T-helper 1 cell treated with Interleukin-12 subunit alpha and Interleukin-12 subunit beta and Interleukin-4 antibody, amounts not matched to agents 30 ng/mL and 1 ng/mL, for 36 hours (primary cell): Measurements from ENCODE around the gene ZFR. TPM values are rescaled to one million over a fixed set of nuclear protein-coding genes. Genes with fewer than 3 reads are reported as not detected.
"Not testable (repeated sequence)": the region's sequence is repeated elsewhere in the genome, so short reads cannot be mapped to it uniquely, and the experiment has no call there.

Experiments used
- intact Hi-C: fragments of 100-400 bp; cut with micrococcal nuclease; formaldehyde crosslinking; loops from one replicate; pipeline ENCODE4 v1.15.1; 2024
- total RNA-seq: library from RNA; stranded (reverse); gene quantifications from 2 replicates; pipeline ENCODE4 v1.2.3, GENCODE V29; 2022

The ZFR gene
- total RNA-seq, 1 donor from 2014 or later, result 56.5 TPM

- intact Hi-C loops, result no loop called here
Observed at GRCh38 chr5:32325062-32325461, 119.5 kb downstream of the ZFR start.

DNA sequence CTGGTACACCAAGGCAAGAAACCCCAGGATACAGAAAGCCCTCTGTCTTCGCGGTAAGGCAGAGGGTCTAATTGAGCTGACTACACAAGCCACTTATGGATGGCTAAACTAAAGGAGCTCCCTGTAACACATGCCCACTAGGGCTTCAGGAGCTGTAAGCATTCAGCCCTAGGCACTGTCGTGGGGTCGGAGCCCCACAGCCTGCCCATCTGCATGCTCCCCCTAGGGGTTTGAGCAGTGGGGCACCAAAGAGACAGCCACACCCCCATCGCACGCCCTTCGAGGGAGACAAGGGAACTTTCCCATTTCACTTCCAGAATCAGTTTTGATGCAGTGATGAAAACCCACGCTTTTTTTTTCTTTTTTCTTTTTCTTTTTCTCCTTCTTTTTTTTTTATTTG, 120.8 kb downstream of the ZFR start:
- intact Hi-C loops, result no loop called here

- intact Hi-C loops, result no loop called here
Observed at GRCh38 chr5:32322882-32323281, 121.7 kb downstream of the ZFR start.

- intact Hi-C loops, result not testable (repeated sequence)
Observed at GRCh38 chr5:32321787-32322186, 122.8 kb downstream of the ZFR start.

DNA sequence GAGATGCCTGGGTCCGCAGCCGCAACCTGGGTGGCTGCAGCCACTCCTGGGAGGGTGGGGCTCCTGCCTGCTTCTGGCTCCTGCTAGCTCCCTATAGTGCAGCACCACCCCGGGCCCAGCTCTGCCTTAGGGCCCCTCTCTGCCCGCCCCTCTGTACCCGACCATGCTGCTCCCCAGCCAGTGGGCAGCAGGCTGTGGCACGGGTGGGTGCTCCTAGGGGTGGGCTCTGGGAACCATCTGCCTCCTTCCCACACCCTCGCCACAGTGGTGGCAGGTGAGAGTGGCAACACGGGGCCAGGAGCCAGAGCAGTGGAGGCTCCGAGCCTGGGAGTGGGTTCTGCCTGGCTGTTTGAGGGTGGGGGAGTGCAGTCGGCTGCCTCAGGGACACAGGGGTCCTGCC, 124.0 kb downstream of the ZFR start:
- intact Hi-C loops, result no loop called here

DNA sequence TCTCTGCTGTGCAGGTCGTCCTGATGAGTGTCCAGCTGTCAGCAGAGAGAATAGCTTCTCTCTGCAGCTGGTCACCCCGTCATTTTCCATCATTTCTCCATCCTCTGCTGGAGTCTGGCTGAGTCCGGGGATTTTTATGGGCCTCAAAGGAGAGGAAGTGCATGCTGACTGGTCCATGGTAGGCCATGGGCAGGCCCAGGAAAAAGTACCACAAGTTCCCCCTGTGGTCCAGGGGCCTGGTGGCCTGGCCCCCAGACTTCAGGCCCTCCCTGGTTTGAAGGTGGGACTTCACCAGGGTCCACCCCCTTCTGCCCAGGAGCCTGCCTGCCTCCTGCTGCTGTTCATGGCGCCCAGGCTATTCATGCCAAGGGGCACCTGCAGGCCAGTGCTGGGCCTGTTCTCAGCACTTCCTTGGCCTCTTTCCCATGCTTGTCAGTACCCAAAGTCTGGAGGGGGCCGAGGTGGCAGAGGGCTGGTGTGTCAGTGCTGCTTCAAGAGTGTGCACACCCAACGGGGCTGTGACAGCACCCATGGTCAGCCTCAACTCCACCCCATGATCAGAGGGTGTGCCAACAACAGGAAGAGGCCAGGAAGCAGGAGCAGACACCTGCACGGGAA, 124.5 kb downstream of the ZFR start:
- intact Hi-C loops, result no loop called here

- intact Hi-C loops, result no loop called here
Observed at GRCh38 chr5:32319392-32319791, 125.1 kb downstream of the ZFR start.

DNA sequence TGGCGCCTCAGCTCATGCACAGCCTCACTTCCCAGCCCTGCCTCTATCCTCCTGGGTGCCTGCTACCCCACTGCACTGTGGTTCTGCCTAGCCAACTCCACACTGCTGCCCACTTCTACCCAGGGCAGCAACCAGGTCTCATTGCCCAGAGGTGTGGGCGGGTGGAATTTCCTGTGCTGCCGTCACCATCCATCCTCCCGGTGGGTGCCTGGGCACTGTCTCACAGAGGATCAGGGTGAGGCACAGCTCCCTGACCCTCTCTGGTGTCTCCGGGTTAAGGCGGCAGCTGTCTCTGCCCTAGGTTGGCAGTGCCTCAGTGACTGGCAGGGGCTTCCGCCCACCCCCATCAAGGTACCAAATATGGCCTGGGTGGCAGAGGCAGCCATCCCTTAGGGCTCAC, 127.5 kb downstream of the ZFR start:
- intact Hi-C loops, result no loop called here

GRCh38 chr5:32315221-32316014, 129.1 kb downstream of the ZFR start:
- intact Hi-C loops, result no loop called here

DNA sequence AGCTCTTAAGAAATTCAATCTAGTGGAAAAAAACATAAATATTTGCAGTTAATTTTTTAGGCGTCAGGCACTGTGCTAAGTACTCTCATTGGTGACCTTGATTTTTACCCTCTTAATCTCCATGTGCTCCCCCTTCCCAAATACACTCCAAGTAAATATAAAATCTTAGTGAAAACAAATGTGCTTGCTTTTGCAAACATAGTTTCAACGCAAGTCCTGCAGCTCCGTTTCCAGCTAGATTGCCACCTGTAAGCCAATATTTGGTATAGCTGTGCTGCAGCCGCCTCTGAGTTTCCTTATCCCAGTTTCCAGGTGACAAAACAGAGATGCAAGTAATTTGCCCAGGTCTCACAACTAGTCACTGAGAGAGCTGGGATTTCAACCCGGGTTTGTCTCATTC, 129.9 kb downstream of the ZFR start:
- intact Hi-C loops, result loop anchor here (5.0 kb wide), 3 partner anchors 52 to 1693 kb away; partner anchors contain the start of genes AMACR and PDZD2

DNA sequence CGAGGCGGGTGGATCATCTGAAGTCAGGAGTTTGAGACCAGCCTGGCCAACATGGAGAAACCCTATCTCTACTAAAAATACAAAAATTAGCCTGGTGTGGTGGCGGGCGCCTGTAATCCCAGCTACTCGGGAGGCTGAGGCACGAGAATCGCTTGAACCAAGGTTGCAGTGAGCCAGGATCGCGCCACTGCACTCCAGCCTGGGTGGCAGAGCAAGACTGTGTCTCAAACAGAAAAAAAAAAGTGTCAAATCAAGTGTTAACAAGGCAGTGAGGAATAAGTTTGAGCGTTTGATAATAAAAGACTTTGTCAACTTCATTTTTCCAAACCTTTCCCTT, 130.4 kb downstream of the ZFR start:
- intact Hi-C loops, result loop anchor here (5.0 kb wide), 3 partner anchors 52 to 1693 kb away; partner anchors contain the start of genes AMACR and PDZD2

GRCh38 chr5:32312595-32313332, 131.8 kb downstream of the ZFR start, which contains the start of gene MTMR12:
TSS of gene MTMR12 (minus strand) at chr5:32312939. CDS start at chr5:32312838, 101 bp downstream.
- intact Hi-C loops, result loop anchor here (1.0 to 5.0 kb wide), 15 partner anchors 17 to 1695 kb away; partner anchors contain the start of genes AMACR, C5orf22, DROSHA and GOLPH3

DNA sequence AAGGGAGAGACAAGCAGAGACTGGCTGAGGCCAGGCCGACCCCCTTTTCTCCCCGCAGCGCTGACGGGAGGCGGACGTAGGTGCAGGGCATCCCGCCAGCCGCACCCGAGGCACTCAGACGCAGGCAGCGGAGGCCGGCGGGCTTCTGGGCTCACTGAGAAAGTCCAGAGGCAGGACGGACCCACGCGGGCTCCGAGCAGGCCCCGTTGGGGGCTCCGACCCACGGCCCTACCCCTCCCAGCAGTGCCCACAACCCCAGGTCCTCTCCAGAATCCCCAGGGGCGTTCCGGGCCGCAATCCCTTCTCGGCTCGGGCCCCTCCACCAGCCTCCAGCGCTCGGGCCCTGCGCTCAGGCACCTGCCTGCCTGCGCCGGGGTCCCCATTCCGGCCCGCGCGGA, 132.3 kb downstream of the ZFR start:
- intact Hi-C loops, result loop anchor here (1.0 to 5.0 kb wide), 7 partner anchors 32 to 1695 kb away; partner anchors contain the start of genes AMACR, C5orf22, DROSHA and PDZD2

- intact Hi-C loops, result loop anchor here (1.0 to 5.0 kb wide), 7 partner anchors 31 to 1696 kb away; partner anchors contain the start of genes AMACR, C5orf22, DROSHA and PDZD2
Observed at GRCh38 chr5:32311404-32312196, 132.9 kb downstream of the ZFR start.

GRCh38 chr5:32309761-32310160, 134.8 kb downstream of the ZFR start:
- intact Hi-C loops, result loop anchor here (5.0 kb wide), 3 partner anchors 47 to 1698 kb away; partner anchors contain the start of genes AMACR and PDZD2

DNA sequence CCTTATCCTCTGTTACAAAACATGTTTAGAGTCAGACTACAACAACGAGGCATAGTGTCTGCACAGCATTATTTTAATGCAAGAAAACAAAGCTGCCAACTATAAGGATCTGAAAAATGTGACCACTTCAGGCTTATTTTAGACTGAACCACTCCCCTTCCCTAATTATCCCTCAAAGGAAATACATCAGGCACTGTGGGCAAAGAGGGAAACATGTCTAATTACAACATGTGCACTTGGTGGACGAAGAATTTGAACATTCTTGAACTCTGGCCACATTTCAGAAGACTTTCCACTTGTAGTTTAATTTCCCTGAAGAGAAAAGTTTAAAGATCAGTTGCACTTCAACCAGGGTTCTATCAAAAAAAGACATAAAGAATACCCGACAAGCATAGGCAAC, 135.6 kb downstream of the ZFR start:
- intact Hi-C loops, result no loop called here

GRCh38 chr5:32307769-32308194, 136.8 kb downstream of the ZFR start:
- intact Hi-C loops, result no loop called here

DNA sequence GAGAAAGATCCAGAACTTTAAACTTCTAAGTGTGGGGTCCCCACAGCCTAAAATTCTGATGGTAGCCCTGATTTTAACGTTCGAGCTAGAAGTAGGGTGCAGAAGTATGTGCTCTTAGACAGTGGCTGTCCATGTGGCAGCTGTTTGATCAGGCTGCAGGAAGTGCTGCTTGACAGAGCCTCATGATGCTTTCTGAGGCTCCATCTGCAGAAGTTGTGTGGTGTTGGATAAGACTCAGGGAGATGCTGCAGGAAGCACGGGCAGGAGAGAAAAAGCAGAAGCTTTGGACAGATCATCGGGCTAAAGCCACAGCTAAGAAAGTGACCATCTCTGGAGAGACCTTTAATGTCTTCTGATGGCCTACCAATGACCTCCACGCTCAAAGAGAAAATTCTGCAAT, 139.9 kb downstream of the ZFR start:
- intact Hi-C loops, result no loop called here
